ENCODE results near the gene TTC28.

TTC28 gene

GRCh38 chr22:28357193-28357592 is 322.4 kb downstream of the TTC28 start:
- no peaks in the 10 kb centered on the region for H3K36me3 ChIP-seq (ENCODE audit: control insufficient read depth, insufficient read depth, low read length)
- no peaks in the 10 kb centered on the region for H3K9me3 ChIP-seq (ENCODE audit: control insufficient read depth, insufficient read depth, low read length)
- H3K4me3 ChIP-seq (ENCODE audit: low read depth, low read length) = no peak overlapping the region
- no peak overlapping the region for H3K9ac ChIP-seq (ENCODE audit: low read depth, low read length)
- H3K27me3 ChIP-seq (ENCODE audit: control insufficient read depth, insufficient read depth, low read length) = no peaks in the 10 kb centered on the region
- H3K4me1 ChIP-seq (ENCODE audit: control insufficient read depth, insufficient read depth, low read length) = peaks cover 8% of the 10 kb centered on the region

GRCh38 chr22:28351476-28351875 is 328.2 kb downstream of the TTC28 start:
- Histone ChIP-seq H3K4me1 (ENCODE audit: control insufficient read depth, insufficient read depth, low read length) (no peaks in the 10 kb centered on the region), H3K36me3 (ENCODE audit: control insufficient read depth, insufficient read depth, low read length) (no peaks in the 10 kb centered on the region), H3K9ac (ENCODE audit: low read depth, low read length) (no peak overlapping the region), H3K9me3 (ENCODE audit: control insufficient read depth, insufficient read depth, low read length) (no peaks in the 10 kb centered on the region), H3K4me3 (ENCODE audit: low read depth, low read length) (no peak overlapping the region), H3K27me3 (ENCODE audit: control insufficient read depth, insufficient read depth, low read length) (no peaks in the 10 kb centered on the region)

- Histone ChIP-seq H3K36me3 (ENCODE audit: control insufficient read depth, insufficient read depth, low read length) (no peaks in the 10 kb centered on the region), H3K27me3 (ENCODE audit: control insufficient read depth, insufficient read depth, low read length) (no peaks in the 10 kb centered on the region), H3K4me1 (ENCODE audit: control insufficient read depth, insufficient read depth, low read length) (no peaks in the 10 kb centered on the region), H3K4me3 (ENCODE audit: low read depth, low read length) (no peak overlapping the region), H3K9me3 (ENCODE audit: control insufficient read depth, insufficient read depth, low read length) (no peaks in the 10 kb centered on the region), H3K9ac (ENCODE audit: low read depth, low read length) (no peak overlapping the region)
Measured at GRCh38 chr22:28348613-28349609, 330.7 kb downstream of the TTC28 start.

GRCh38 chr22:28346308-28346707 is 333.3 kb downstream of the TTC28 start:
- Histone ChIP-seq H3K36me3 (ENCODE audit: control insufficient read depth, insufficient read depth, low read length) (no peaks in the 10 kb centered on the region), H3K4me1 (ENCODE audit: control insufficient read depth, insufficient read depth, low read length) (no peaks in the 10 kb centered on the region), H3K9me3 (ENCODE audit: control insufficient read depth, insufficient read depth, low read length) (no peaks in the 10 kb centered on the region), H3K4me3 (ENCODE audit: low read depth, low read length) (no peak overlapping the region), H3K27me3 (ENCODE audit: control insufficient read depth, insufficient read depth, low read length) (no peaks in the 10 kb centered on the region), H3K9ac (ENCODE audit: low read depth, low read length) (no peak overlapping the region)

GRCh38 chr22:28344918-28345703 is 334.5 kb downstream of the TTC28 start:
- no peaks in the 10 kb centered on the region for H3K27me3 ChIP-seq (ENCODE audit: control insufficient read depth, insufficient read depth, low read length)
- no peak overlapping the region for H3K4me3 ChIP-seq (ENCODE audit: low read depth, low read length)
- no peak overlapping the region for H3K9ac ChIP-seq (ENCODE audit: low read depth, low read length)

GRCh38 chr22:28341001-28341400 is 338.6 kb downstream of the TTC28 start:
- Histone ChIP-seq H3K27me3 (ENCODE audit: control insufficient read depth, insufficient read depth, low read length) (no peaks in the 10 kb centered on the region), H3K9me3 (ENCODE audit: control insufficient read depth, insufficient read depth, low read length) (no peaks in the 10 kb centered on the region), H3K4me1 (ENCODE audit: control insufficient read depth, insufficient read depth, low read length) (no peaks in the 10 kb centered on the region), H3K36me3 (ENCODE audit: control insufficient read depth, insufficient read depth, low read length) (no peaks in the 10 kb centered on the region), H3K9ac (ENCODE audit: low read depth, low read length) (no peak overlapping the region), H3K4me3 (ENCODE audit: low read depth, low read length) (no peak overlapping the region)

More at GRCh38 chr22:28344918-28345703, 334.5 kb downstream of the TTC28 start:
- Histone ChIP-seq H3K9me3 (ENCODE audit: control insufficient read depth, insufficient read depth, low read length) (no peaks in the 10 kb centered on the region), H3K36me3 (ENCODE audit: control insufficient read depth, insufficient read depth, low read length) (no peaks in the 10 kb centered on the region), H3K4me1 (ENCODE audit: control insufficient read depth, insufficient read depth, low read length) (no peaks in the 10 kb centered on the region)

GRCh38 chr22:28333088-28333487 is 346.6 kb downstream of the TTC28 start:
- Histone ChIP-seq H3K36me3 (ENCODE audit: control insufficient read depth, insufficient read depth, low read length) (no peaks in the 10 kb centered on the region), H3K27me3 (ENCODE audit: control insufficient read depth, insufficient read depth, low read length) (no peaks in the 10 kb centered on the region), H3K4me3 (ENCODE audit: low read depth, low read length) (no peak overlapping the region), H3K9ac (ENCODE audit: low read depth, low read length) (no peak overlapping the region), H3K9me3 (ENCODE audit: control insufficient read depth, insufficient read depth, low read length) (no peaks in the 10 kb centered on the region), H3K4me1 (ENCODE audit: control insufficient read depth, insufficient read depth, low read length) (no peaks in the 10 kb centered on the region)

- H3K36me3 ChIP-seq (ENCODE audit: control insufficient read depth, insufficient read depth, low read length) = no peaks in the 10 kb centered on the region
- no peaks in the 10 kb centered on the region for H3K9me3 ChIP-seq (ENCODE audit: control insufficient read depth, insufficient read depth, low read length)
- no peaks in the 10 kb centered on the region for H3K4me1 ChIP-seq (ENCODE audit: control insufficient read depth, insufficient read depth, low read length)
- no peak overlapping the region for H3K4me3 ChIP-seq (ENCODE audit: low read depth, low read length)
- H3K9ac ChIP-seq (ENCODE audit: low read depth, low read length) = no peak overlapping the region
- H3K27me3 ChIP-seq (ENCODE audit: control insufficient read depth, insufficient read depth, low read length) = no peaks in the 10 kb centered on the region
Measured at GRCh38 chr22:28332410-28332809, 347.2 kb downstream of the TTC28 start.

GRCh38 chr22:28331695-28332094 is 347.9 kb downstream of the TTC28 start:
- Histone ChIP-seq H3K9ac (ENCODE audit: low read depth, low read length) (no peak overlapping the region), H3K36me3 (ENCODE audit: control insufficient read depth, insufficient read depth, low read length) (no peaks in the 10 kb centered on the region), H3K9me3 (ENCODE audit: control insufficient read depth, insufficient read depth, low read length) (no peaks in the 10 kb centered on the region), H3K4me3 (ENCODE audit: low read depth, low read length) (no peak overlapping the region), H3K27me3 (ENCODE audit: control insufficient read depth, insufficient read depth, low read length) (no peaks in the 10 kb centered on the region), H3K4me1 (ENCODE audit: control insufficient read depth, insufficient read depth, low read length) (no peaks in the 10 kb centered on the region)

GRCh38 chr22:28329186-28330073 is 350.2 kb downstream of the TTC28 start:
- Histone ChIP-seq H3K9ac (ENCODE audit: low read depth, low read length) (no peak overlapping the region), H3K4me1 (ENCODE audit: control insufficient read depth, insufficient read depth, low read length) (no peaks in the 10 kb centered on the region)

GRCh38 chr22:28328756-28329155 is 350.9 kb downstream of the TTC28 start:
- Histone ChIP-seq H3K4me1 (ENCODE audit: control insufficient read depth, insufficient read depth, low read length) (no peaks in the 10 kb centered on the region), H3K9me3 (ENCODE audit: control insufficient read depth, insufficient read depth, low read length) (no peaks in the 10 kb centered on the region), H3K27me3 (ENCODE audit: control insufficient read depth, insufficient read depth, low read length) (no peaks in the 10 kb centered on the region), H3K4me3 (ENCODE audit: low read depth, low read length) (no peak overlapping the region), H3K9ac (ENCODE audit: low read depth, low read length) (no peak overlapping the region), H3K36me3 (ENCODE audit: control insufficient read depth, insufficient read depth, low read length) (no peaks in the 10 kb centered on the region)

More at GRCh38 chr22:28329186-28330073, 350.2 kb downstream of the TTC28 start:
- Histone ChIP-seq H3K36me3 (ENCODE audit: control insufficient read depth, insufficient read depth, low read length) (no peaks in the 10 kb centered on the region), H3K27me3 (ENCODE audit: control insufficient read depth, insufficient read depth, low read length) (no peaks in the 10 kb centered on the region), H3K4me3 (ENCODE audit: low read depth, low read length) (no peak overlapping the region), H3K9me3 (ENCODE audit: control insufficient read depth, insufficient read depth, low read length) (no peaks in the 10 kb centered on the region)
